ENCODE data around the gene WFDC1. TPM values are rescaled to one million over a fixed set of nuclear protein-coding genes. Genes with fewer than 3 reads are reported as not detected.

WFDC1 gene, protein sequence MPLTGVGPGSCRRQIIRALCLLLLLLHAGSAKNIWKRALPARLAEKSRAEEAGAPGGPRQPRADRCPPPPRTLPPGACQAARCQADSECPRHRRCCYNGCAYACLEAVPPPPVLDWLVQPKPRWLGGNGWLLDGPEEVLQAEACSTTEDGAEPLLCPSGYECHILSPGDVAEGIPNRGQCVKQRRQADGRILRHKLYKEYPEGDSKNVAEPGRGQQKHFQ
- not detected for total RNA-seq

DNA sequence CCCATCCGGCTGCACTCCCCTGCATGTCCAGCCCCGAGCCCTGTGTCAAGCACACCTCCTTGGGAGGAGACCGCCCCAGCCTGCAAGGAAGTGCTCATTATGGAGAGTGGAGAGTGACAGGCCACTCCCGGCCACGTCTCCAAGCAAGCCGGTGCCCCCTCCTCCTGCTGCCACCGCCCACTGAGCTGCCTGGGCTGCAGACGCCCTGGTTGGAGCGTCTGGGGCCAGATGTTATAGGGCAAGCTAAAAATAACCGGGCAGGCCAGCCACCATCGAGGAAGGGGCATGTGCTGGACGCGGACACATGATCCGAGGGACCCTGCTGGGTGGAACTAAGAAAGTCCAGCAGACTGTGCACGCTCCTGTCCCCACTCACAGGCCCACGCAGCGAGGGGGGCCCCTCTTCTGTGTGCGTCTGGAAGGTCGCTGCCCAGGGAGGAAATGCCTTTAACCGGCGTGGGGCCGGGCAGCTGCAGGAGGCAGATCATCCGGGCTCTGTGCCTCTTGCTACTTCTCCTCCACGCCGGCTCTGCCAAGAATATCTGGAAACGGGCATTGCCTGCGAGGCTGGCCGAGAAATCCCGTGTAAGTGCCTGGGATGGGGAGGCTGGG, at the start of gene WFDC1:
Gene WFDC1 (plus strand): TSS at position 348 of the 612 bp plus-strand sequence. CDS start 94 bp downstream, at position 442.
- POLR2A ChIA-PET, result no interaction called here
- H3K36me3 Mint-ChIP-seq (ENCODE audit: low read depth), result no peaks in the 10 kb centered on the region
- peaks cover 42% of the 10 kb centered on the region for H3K27me3 Mint-ChIP-seq
- CTCF ChIA-PET, result no interaction called here
- no peak for DNase-seq
- no peak within 1 kb of the TSS for H3K27ac Mint-ChIP-seq
- no peaks in the 10 kb centered on the region for H3K9me3 Mint-ChIP-seq
- H3K4me1 Mint-ChIP-seq, result no peaks in the 10 kb centered on the region
- H3K4me3 Mint-ChIP-seq, result no peak within 1 kb of the TSS

DNA sequence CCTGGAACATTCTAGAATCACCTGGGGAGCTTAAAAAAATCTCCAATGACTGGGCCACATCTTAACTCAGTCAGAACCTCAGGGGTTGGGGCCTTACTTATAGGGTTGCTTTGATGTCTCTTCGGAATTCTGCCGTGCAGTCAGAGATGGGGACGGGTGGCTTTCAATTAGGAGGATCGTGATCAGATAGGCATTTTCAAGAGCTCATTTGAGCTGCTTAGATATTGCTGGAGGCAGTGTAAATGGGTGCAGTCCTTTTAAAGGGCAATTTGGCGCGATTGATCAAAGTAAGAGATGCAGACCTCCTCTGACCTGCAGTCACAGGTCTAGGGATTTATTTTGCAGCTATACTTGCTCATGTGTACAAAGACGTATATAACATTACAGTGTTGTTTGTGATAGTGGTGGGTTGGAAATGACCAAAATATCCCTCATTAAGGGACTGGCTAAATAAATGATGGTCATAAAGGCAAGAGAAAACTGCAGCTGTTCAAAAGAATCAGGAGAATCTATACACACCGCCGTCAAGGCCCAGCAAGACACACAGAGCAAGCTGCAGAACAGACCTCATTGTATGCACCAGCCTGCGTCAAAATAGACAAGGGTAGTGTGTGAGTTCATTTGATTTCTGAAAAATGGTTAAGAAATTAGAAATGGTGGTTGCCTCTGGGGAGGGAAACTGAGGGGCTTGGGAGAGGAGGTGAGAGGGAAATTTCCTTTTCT, 48.6 kb upstream of the WFDC1 start:
- POLR2A ChIA-PET, result no interaction called here
- no peak overlapping the region for H3K27ac Mint-ChIP-seq

DNA sequence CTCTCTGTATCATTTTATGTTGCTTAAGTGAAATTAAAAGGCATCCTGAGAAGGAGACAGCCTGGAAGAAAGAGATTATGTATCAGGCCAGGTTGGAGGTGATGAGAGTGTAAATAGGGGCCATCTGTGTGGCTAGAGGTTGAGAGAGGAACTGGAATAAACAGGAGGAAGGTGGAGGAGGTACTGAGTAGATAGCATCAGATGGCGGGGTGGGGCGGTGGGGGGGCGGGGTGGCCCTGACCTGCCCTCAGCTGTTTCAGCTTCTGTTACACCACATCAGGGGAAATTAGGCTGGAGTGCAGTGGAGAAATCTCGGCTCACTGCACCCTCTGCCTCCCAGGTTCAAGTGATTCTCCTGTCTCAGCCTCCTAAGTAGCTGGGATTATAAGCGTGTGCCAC, 48.0 kb upstream of the WFDC1 start:
- Mint-ChIP-seq H3K27ac (no peak overlapping the region), H3K4me1 (peaks cover 2% of the 10 kb centered on the region), H3K9me3 (peaks cover 2% of the 10 kb centered on the region), H3K4me3 (no peak overlapping the region), H3K27me3 (peaks cover 4% of the 10 kb centered on the region), H3K36me3 (ENCODE audit: low read depth) (no peaks in the 10 kb centered on the region)
- no peak for DNase-seq
- ChIA-PET CTCF (interaction anchor here (0.6 to 1.2 kb wide), 2 partner anchors 10 to 12 kb away, joined by 3 read pairs; no protein-coding TSS in a partner anchor), POLR2A (no interaction called here)

More for the DNA sequence above, 48.6 kb upstream of the WFDC1 start:
- DNase-seq, result no peak
- CTCF ChIA-PET, result interaction anchor here (0.6 to 1.4 kb wide), 3 partner anchors 11 to 1302 kb away, joined by 3 read pairs; no protein-coding TSS in a partner anchor
- no peak overlapping the region for H3K4me3 Mint-ChIP-seq
- peaks cover 10% of the 10 kb centered on the region for H3K27me3 Mint-ChIP-seq
- H3K36me3 Mint-ChIP-seq (ENCODE audit: low read depth), result no peaks in the 10 kb centered on the region
- H3K9me3 Mint-ChIP-seq, result peaks cover 2% of the 10 kb centered on the region
- H3K4me1 Mint-ChIP-seq, result peaks cover 2% of the 10 kb centered on the region

DNA sequence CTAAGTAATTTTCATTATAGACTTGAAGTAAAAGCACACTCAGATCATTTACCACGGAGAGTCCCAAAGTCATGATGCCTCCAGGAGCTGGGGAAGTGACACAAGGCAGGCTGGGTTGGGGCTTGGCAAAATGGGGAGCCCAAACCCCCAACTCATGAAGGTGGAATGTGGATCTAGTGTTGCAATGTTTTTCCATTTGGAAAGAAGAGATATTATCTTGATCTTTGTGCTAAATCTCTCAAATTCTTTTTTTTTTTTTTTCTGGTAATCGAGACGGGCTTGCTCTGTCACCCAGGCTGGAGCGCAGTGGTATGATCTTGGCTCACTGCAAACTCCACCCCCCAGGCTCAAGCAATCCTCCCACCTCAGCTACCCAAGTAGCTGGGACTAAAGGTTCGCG, 47.3 kb upstream of the WFDC1 start:
- ChIA-PET CTCF (interaction anchor here (0.6 kb wide), 1 partner anchor 11 kb away, joined by 3 read pairs; no protein-coding TSS in a partner anchor), POLR2A (no interaction called here)
- peaks cover 2% of the 10 kb centered on the region for H3K9me3 Mint-ChIP-seq

DNA sequence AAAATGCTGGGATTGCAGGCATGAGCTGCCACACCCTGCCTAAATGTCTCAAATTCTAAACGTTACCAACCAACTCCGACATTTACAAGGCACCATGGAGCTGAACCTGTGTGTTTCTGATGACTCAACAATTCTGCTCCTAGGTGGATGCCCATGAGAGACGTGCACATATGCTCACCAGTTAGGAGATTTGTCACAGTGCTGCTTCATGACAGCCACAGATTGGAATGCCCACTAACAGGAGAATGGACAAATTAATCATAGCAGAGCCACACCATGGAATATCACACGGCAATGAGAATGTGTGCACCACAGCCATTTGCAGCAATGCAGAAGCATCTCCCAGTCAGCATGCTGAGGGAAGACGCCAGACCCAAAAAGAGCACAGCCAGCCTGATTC, 46.8 kb upstream of the WFDC1 start:
- ChIA-PET CTCF (no interaction called here), POLR2A (no interaction called here)
- Mint-ChIP-seq H3K9me3 (peaks cover 2% of the 10 kb centered on the region), H3K27me3 (peaks cover 2% of the 10 kb centered on the region), H3K36me3 (ENCODE audit: low read depth) (no peaks in the 10 kb centered on the region), H3K4me1 (peaks cover 2% of the 10 kb centered on the region), H3K27ac (no peak overlapping the region), H3K4me3 (no peak overlapping the region)
- no peak for DNase-seq

More for the DNA sequence above, 47.3 kb upstream of the WFDC1 start:
- peaks cover 2% of the 10 kb centered on the region for H3K27me3 Mint-ChIP-seq
- peaks cover 2% of the 10 kb centered on the region for H3K4me1 Mint-ChIP-seq
- H3K27ac Mint-ChIP-seq, result no peak overlapping the region
- no peak for DNase-seq
- H3K4me3 Mint-ChIP-seq, result no peak overlapping the region
- no peaks in the 10 kb centered on the region for H3K36me3 Mint-ChIP-seq (ENCODE audit: low read depth)

DNA sequence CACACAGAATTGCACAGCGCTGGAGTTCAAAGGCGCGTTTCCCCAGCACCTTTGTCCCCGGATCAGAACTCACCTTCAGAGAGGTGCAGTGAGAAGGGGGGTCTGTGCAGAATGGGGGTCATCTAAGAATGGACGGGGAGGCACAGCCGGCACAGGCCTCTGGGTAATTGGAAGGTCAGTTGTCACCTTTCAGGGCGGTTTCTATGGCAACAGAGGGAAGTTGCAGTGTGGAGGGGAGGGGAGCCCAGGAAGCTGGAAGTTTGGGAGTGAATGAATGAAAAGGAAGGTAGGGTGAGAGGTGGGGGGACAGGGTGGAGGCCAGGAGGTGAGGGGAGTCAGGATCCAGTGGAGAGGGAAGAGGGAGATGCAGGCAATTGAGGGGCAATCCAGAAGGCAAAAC, 42.5 kb upstream of the WFDC1 start:
- CTCF ChIA-PET, result no interaction called here
- POLR2A ChIA-PET, result no interaction called here
- no peak overlapping the region for H3K27ac Mint-ChIP-seq
- no peak overlapping the region for H3K4me3 Mint-ChIP-seq
- H3K36me3 Mint-ChIP-seq (ENCODE audit: low read depth), result no peaks in the 10 kb centered on the region
- DNase-seq, result no peak
- H3K9me3 Mint-ChIP-seq, result peaks cover 3% of the 10 kb centered on the region
- peaks cover 9% of the 10 kb centered on the region for H3K27me3 Mint-ChIP-seq
- H3K4me1 Mint-ChIP-seq, result no peaks in the 10 kb centered on the region

DNA sequence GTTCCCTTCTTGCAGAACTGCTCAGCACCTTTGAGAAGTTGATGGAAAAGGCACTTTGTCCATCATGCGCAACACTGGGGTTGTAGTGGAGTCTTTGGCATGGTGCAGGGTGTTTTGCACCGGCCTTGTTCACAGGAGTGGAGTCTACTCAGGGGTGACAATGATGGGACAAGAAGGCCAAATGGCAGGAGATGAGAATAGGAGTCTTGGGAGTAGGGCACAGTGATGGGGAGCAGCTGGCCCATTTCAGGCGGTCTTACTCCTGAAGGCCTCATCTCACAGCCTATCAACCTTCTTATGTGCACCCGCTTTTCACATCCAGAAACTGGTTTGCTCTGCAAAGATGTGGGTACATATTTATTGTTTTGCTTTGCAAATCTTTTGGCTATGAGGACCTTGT, 41.5 kb upstream of the WFDC1 start:
- ChIA-PET POLR2A (no interaction called here), CTCF (no interaction called here)
- no peak for DNase-seq
- Mint-ChIP-seq H3K27ac (no peak overlapping the region), H3K9me3 (peaks cover 3% of the 10 kb centered on the region), H3K36me3 (ENCODE audit: low read depth) (no peaks in the 10 kb centered on the region), H3K4me3 (no peak overlapping the region), H3K27me3 (peaks cover 9% of the 10 kb centered on the region), H3K4me1 (no peaks in the 10 kb centered on the region)

GRCh38 chr16:84254062-84254461, 40.6 kb upstream of the WFDC1 start:
- Mint-ChIP-seq H3K4me1 (no peaks in the 10 kb centered on the region), H3K36me3 (ENCODE audit: low read depth) (no peaks in the 10 kb centered on the region), H3K9me3 (peaks cover 3% of the 10 kb centered on the region), H3K27me3 (peaks cover 9% of the 10 kb centered on the region), H3K27ac (no peak overlapping the region), H3K4me3 (no peak overlapping the region)
- no peak for DNase-seq
- POLR2A ChIA-PET, result no interaction called here
- CTCF ChIA-PET, result no interaction called here

DNA sequence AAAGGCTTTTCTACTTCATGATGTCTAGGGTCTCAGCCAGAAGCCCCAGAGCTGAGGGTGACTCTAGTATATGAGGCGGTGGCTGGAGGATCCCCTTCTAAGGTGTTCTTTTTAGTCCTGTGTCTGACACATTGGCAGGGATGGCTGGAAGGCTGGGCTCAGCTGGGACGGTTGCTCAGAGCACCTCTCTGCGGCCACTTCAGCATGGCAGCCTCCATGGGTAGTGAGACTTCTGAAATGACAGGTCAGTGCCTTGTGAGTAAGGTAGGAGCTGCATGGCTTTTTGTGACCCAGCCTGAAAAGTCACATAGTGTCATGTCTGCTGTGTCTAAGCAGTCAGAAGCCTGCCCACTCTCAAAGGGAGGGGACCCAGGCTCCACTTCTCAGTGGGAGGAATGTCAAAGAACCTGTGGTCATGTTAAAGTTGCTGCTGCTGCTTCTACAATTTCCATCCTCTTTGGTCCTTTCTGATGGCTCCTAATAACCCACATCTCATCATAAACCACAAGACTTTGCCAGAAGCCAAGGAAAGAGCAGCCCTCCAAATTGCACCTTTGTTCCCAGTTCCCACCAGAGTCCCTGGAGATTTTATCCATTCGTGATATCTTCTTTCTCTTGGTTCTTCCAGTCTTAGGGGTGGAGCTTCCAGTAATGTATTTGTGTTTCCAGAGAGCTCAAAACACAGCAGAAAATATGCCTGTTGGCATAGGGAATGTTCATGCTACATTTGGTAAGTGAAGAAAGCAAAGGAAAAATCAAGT, 39.4 kb upstream of the WFDC1 start:
- H3K36me3 Mint-ChIP-seq (ENCODE audit: low read depth), result no peaks in the 10 kb centered on the region
- H3K27me3 Mint-ChIP-seq, result peaks cover 12% of the 10 kb centered on the region
- no peak overlapping the region for H3K4me3 Mint-ChIP-seq
- H3K4me1 Mint-ChIP-seq, result no peaks in the 10 kb centered on the region
- no peak overlapping the region for H3K27ac Mint-ChIP-seq
- H3K9me3 Mint-ChIP-seq, result peaks cover 3% of the 10 kb centered on the region
- DNase-seq, result no peak
- CTCF ChIA-PET, result no interaction called here
- POLR2A ChIA-PET, result no interaction called here

- peaks cover 3% of the 10 kb centered on the region for H3K9me3 Mint-ChIP-seq
- POLR2A ChIA-PET, result no interaction called here
- CTCF ChIA-PET, result interaction anchor here (0.6 to 1.2 kb wide), 2 partner anchors 11 to 23 kb away, joined by 3 read pairs; no protein-coding TSS in a partner anchor
- H3K4me1 Mint-ChIP-seq, result no peaks in the 10 kb centered on the region
- H3K27ac Mint-ChIP-seq, result no peak overlapping the region
- peaks cover 12% of the 10 kb centered on the region for H3K27me3 Mint-ChIP-seq
- no peak overlapping the region for H3K4me3 Mint-ChIP-seq
- H3K36me3 Mint-ChIP-seq (ENCODE audit: low read depth), result no peaks in the 10 kb centered on the region
- no peak for DNase-seq
These were observed 36.4 kb upstream of the WFDC1 start for GRCh38 chr16:84258266-84258665.

- Mint-ChIP-seq H3K27ac (no peak overlapping the region), H3K27me3 (peaks cover 12% of the 10 kb centered on the region), H3K4me1 (no peaks in the 10 kb centered on the region), H3K9me3 (peaks cover 3% of the 10 kb centered on the region), H3K4me3 (no peak overlapping the region), H3K36me3 (ENCODE audit: low read depth) (no peaks in the 10 kb centered on the region)
- POLR2A ChIA-PET, result no interaction called here
- CTCF ChIA-PET, result interaction anchor here (0.8 to 1.1 kb wide), 2 partner anchors 14 to 46 kb away, joined by 3 read pairs; no protein-coding TSS in a partner anchor
- DNase-seq, result no peak
These were observed 35.0 kb upstream of the WFDC1 start for GRCh38 chr16:84259691-84260090.

GRCh38 chr16:84260766-84261554, 33.7 kb upstream of the WFDC1 start:
- H3K36me3 Mint-ChIP-seq (ENCODE audit: low read depth), result no peaks in the 10 kb centered on the region
- H3K27me3 Mint-ChIP-seq, result peaks cover 10% of the 10 kb centered on the region
- H3K27ac Mint-ChIP-seq, result no peak overlapping the region
- no peak for DNase-seq
- ChIA-PET POLR2A (no interaction called here), CTCF (interaction anchor here (0.8 kb wide), 1 partner anchor 45 kb away, joined by 3 read pairs; no protein-coding TSS in a partner anchor)
- H3K4me3 Mint-ChIP-seq, result no peak overlapping the region
- H3K4me1 Mint-ChIP-seq, result no peaks in the 10 kb centered on the region
- H3K9me3 Mint-ChIP-seq, result peaks cover 3% of the 10 kb centered on the region

Measured in activated CD4-positive, alpha-beta T cell treated with anti-CD3 and anti-CD28 coated beads, Interleukin-2, amount 10 ng/mL, durations not matched to agents 7 days and 5 days (primary cell).